Colon (tissue), 2 donors: Measurements from ENCODE around the gene OPTC.
"Not testable (repeated sequence)": the region's sequence is repeated elsewhere in the genome, so short reads cannot be mapped to it uniquely, and the experiment has no call there.

Experiments used
- FAIRE-seq: peaks from 2 replicates; lab custom pipeline; 2012; peaks lifted over from hg19 to GRCh38; lab: Jason Lieb, UNC
- donor health status: control.
- donor health status: control.

Gene OPTC

GRCh38 chr1:203517426-203518110 lies 23.6 kb downstream of the OPTC start:
- no peak for FAIRE-seq

DNA sequence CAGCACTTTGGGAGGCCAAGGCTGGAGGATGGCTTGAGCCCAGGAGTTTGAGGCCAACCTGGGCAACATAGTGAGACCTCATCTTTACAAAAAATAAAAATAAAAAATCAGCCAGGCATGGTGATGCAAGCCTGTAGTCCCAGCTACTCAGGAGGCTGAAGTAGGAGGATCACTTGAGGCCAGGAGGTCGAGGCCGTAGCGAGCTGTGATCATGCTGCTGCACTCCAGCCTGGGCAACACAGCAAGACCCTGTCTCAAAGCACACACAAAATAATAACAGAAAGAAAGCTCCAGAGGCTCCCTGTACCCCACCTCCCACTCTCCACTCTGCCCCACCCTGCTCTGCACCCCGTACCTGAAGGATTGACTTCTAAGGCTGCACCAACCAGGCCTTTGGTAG lies 24.2 kb downstream of the OPTC start:
- not testable (repeated sequence) for FAIRE-seq

DNA sequence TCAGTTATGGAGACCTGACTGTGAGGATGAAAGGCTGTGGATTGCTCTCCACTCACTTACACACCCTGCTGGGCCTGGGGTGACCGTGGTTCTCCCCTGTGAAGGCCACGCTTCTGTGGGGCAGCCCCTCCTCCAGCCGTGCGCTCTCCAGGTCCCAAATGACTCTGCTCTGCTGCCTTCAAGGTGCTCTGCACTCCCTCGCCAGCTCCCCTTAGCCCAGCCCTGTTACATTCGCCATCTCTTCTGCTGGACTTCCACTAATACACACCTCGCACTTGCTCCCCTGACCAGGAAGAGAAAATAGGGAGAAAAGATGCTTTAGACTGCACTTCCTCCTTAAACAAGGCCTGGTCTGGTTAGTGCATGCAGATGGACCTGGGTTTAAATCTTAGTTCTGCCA lies 24.6 kb downstream of the OPTC start:
- FAIRE-seq: no peak

DNA sequence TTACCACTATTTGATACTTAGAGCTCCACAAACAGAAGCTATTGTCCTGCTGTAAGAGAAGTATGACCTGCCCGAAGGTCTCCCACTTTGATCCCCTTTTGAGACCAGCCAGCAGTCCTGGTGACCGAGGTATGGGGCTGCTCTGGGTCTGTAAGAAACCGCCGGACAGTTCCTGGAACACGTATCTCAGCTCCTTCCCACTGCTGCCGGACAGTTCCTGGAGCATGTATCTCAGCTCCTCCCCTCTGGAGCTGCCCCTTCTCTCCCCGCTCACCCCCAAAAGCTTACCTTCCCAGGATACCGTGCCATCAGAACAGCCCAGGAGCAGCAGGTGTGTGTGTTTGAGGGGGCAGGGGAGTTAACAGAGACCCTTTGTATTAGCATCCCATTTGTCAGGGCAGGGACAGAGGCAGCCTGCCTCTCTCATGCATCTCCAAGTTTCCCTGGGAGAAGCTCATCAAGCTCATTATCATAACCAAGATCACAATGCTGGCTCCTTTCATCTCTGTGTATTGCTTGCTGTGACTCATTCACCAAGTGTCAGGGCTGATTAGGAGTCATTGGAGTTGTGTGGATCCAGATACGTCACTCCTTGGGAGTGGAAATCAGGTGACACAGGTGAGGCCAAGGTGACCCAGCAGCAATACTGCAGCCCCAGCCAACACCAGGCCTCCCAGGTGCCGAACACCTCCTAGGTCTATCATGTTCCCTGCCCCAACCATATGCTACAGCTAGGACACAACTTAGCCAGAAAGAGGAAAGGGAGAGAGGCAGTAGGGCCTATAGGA lies 25.3 kb downstream of the OPTC start:
- no peak for FAIRE-seq

DNA sequence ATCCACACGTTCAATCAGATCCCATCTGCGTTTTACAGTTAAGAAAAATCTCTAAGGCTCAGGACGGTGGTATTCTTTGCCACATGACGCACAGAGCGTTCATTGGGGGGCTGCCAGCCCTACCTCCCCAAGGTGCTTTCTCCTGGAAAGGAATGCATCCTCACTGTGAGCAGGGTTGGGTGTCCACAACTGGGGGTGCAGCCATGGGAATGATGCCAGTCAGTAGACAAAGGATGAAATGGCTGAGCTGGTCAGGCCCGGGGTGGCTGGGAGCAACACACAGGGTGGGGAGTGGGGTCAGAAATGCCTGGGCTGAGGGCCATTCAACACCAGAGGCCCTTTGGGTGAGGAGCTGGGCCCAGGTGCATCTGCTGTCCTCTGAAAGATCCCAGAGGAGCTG lies 25.9 kb downstream of the OPTC start:
- no peak for FAIRE-seq

DNA sequence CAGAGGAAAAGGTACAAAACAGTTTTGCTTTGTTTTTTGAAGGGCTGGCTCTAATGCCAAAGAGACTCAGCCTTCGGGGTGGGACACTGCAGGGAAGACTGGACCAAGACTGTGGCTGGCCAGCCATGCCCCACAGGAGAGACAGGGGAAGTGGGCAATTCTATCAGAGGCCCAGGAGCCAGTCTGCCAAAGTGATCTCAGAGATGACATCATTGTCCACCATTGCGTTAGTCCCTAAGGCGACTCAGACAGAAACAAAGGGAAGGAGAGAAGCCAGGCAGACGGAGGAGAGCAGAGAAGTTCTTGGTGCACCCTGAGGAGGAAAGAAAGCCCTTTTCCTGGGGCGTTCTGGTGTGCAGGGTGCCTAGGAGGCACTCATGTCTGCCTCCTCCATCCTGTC lies 26.4 kb downstream of the OPTC start:
- no peak for FAIRE-seq

DNA sequence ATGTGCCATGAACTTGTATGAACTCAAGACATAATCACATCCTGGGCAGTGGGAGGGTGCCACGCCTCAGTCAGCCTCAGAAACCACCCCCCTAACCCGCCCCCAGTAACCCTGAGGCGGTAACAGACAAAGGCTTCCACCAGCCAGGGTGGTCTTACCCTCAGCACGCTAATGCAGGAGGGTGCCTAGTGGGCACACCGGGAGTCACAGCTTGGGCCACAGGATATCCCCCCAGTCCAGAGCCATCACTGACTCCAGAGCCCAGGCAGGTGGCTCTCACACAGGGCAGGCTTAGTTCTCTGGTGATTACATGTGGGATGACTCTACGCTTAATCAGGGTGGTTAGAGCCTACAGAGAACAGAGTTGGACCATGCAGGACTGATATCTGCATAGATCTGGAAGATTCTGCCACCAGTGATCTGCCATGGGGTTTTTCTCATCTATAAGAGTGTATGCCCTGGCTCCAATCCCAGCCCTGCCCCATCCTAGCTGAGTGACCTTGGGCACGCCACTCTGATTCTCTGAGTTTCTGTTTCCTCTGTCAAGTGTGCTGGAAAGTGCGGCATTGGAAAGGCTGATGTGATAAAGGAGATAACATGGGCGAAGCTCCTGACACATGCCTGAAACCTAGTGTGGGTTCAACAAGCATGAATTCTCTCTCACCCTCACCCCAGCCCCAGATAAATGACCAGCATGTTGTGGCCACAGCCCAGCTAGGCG lies 27.3 kb downstream of the OPTC start:
- no peak for FAIRE-seq

DNA sequence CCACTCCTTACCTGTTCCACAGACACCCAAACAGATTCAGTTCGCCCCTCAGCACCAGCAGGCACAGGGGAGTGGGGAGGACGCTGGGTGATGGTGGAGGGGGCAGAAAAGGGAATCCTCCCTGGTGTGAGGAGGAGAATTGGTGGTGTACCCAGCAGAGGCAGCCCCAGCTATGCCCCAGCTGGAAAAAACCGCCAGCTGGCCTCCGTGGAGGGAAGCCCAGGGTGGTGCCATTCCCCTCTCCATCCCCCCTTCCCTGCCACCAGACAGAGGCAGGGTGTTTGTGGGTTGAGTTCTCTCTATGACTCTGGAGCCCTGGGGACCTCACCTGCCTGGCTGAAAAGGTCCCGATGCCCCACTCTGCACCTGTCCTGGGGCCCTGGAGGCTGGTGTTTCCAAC lies 27.9 kb downstream of the OPTC start:
- no peak for FAIRE-seq

DNA sequence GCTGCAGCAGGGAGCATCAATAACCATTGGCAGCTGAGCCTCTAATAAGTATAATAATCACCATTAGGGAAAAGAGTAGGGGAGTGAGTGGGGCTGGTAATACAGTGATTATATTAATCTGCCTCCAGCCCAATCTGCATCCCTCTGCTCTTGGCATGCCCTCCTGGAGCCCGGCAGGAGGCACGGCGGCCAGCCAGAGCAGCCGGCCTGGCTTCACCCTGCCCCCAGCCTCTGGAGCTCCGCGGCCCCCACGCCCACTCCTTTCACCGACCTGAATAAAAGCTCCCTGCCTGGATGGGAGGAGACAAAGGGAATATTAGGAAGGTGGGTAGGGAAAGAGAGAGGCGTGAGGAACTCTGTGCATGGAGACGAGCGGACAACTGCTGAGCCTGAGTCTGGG lies 28.3 kb downstream of the OPTC start:
- FAIRE-seq: no peak

GRCh38 chr1:203523667-203524066 lies 29.7 kb downstream of the OPTC start:
- FAIRE-seq: no peak

DNA sequence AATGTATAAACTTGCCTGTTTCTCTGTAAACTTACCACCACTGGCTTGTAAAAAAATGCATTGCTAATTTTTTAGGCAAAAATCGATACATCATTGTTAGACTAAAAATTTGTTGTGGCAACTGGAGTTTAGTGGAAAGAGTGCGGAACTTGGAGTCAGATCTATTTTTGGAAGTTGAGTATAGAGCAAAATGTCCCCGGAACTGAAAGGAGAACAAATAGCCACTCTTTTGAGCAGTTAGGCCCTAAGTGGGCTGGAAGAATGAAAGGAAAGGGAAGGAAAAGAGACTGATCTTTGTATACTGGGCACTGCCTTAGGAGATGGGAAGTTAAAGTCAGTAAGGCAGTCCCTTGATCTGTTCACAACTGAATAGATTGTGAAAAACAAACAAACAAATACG lies 30.2 kb downstream of the OPTC start:
- no peak for FAIRE-seq

DNA sequence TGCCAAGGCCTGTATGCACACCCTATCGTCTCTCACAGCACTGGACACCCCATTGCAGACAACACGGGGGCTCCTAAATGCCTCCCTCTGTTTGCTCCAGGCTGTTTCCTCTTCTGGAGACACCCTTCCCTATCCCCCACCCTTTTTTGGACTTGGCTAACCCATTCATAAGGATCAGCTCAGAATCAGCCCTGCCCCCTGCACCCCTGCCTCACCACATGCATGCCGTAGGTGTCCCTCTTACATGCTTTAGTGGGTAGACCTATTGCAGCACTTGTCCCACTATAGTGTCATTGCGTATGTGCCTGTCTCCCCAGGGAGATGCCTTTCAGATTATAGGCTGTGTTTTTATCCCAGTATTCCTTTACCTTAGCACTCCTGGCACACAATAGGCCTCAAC lies 30.9 kb downstream of the OPTC start:
- FAIRE-seq: no peak

DNA sequence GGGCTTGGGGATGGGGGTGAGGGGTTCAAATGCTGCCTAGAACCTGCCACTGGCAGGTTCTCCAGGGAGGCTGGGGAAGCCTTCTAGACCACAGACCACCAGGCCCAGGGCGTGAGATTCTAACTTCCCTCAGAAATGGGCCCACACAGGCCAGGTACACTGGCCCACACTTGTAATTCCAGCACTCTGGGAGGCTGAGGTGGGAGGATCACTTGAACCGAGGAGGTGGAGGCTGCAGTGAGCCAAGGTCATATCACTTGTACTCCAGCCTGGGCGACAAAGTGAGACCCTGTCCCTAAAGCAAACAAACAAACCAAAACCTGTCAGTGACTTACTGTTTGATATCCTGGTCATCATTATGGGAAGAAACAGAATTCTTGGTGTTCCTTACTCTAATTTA lies 31.7 kb downstream of the OPTC start:
- no peak for FAIRE-seq

DNA sequence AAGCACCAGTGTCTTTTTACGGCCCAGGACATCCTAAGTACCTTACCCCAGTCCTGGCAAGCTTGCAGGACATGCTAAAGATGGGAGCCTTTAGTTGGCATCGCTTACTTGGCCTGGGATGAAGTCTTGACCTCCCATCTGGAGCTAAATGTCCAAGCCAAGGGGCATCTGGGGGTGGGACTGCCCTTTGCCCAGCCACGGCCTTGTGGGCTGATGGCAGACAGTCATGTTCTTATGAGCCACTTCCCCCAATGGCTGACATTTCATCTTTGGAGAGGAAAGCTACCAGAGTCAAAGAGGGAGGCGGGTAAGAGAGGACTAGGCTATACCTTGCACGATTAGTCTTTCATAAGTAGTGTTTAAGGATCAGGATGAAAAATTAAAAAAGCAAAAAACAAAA lies 32.2 kb downstream of the OPTC start:
- no peak for FAIRE-seq

GRCh38 chr1:203526572-203526971 lies 32.6 kb downstream of the OPTC start:
- FAIRE-seq: no peak

GRCh38 chr1:203527013-203527412 lies 33.1 kb downstream of the OPTC start:
- no peak for FAIRE-seq

- FAIRE-seq: no peak
Observed at GRCh38 chr1:203528063-203528462, 34.1 kb downstream of the OPTC start.

DNA sequence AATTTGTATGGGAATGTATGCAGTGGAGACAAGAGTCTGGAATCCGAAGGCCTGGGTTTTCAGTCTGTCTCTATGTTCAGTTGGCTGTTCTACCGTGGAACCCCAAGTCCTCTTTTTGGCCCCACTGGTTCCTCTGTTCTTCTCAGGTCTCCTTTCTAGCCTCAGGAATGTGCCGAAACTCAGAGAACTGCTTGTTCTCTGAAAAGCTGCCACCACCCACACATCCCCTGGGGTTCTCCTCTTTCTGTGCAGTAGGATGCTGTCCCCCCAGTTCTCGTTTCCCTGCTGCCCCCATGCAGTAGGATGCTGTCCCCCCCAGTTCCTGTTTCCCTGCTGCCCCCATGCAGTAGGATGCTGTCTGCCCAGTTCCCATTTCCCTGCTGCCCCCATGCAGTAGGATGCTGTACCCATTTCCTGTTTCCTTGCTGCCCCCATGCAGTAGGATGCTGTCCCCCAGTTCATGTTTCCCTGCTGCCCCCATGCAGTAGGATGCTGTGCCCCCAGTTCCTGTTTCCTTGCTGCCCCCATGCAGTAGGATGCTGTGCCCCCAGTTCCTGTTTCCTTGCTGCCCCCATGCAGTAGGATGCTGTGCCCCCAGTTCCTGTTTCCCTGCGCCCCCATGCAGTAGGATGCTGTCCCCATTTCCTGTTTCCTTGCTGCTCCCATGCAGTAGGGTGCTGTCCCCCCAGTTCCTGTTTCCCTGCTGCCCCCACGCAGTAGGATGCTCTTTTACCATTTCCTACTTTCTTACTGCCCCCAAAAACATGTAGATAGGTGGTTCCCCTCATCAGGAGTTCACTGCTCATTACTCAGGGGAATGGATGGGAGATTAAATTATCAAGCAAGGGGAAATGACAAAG lies 35.3 kb downstream of the OPTC start:
- no peak for FAIRE-seq

DNA sequence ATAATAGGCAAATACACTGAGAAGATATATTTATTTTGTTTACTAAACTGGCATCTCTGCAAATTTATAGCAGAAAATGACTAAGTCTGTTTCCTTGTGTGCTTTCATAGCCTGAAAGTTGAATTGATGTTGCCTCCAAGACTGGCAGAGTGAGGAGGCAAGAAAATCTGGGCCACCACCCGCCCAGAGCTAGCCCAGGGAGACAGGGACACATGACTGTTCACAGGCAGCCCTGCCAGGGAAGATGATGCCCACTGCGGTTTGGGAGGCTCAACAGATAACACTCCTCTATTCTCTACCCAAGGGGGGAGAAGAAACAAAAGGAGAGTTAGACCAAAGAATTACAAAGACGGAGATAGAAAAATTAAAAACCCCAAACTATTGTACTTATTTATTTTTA lies 37.1 kb downstream of the OPTC start:
- FAIRE-seq: no peak

GRCh38 chr1:203534012-203534411 lies 40.1 kb downstream of the OPTC start:
- FAIRE-seq: no peak

DNA sequence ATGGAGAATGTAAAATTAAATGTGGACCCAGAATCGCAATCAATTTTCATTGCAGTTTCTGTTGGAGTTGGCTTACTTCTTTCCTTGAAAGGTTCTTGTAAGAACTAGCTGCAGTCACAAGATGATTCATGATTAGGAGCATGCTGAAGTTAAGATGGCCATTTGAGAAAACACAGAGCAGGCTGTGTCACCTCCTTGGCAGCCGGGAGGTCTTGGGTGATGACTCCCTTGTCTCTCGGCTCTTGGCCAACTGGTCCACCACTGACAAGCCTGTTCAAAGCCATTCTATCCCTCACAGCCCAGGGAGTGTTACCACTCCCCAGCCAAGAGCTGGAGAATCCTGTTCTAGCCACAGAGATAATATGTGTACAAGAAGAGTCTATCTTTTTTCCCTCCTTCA lies 40.6 kb downstream of the OPTC start:
- no peak for FAIRE-seq

GRCh38 chr1:203536575-203536974 lies 42.6 kb downstream of the OPTC start:
- no peak for FAIRE-seq
